Heart left ventricle (tissue), 13 donors: Measurements from ENCODE around the gene TMEM94.

Source experiments
- CTCF ChIP-seq, 12 donors: fragments of 200-600 bp; sonication (generic) in 4 of 12; IDR thresholded peaks; one replicate each; pipeline versions ENCODE4 v1.5.0 to v1.8.0; 2018 to 2022; ENCODE audit warnings: antibody characterized with exemption in 12 of 12, mild to moderate bottlenecking in 5 of 12
- POLR2A ChIP-seq, 2 donors: fragments of 450-650 bp; IDR thresholded peaks; one replicate each; pipeline ENCODE4 v1.6.1; 2017; ENCODE audit warnings: antibody characterized with exemption in 2 of 2, mild to moderate bottlenecking in 2 of 2, moderate library complexity in 2 of 2
- donor health status: ischemic (EF 13 %, LVEDD 7.1; RV severe dilation, severe dysfunction).
- donor health status: DM: no; HTN: yes; CAD: no.
- donor health status: DM: no; HTN: no; CAD: no.
- donor health status: ischemic (EF 25% LVEDD 6.9; RV normal size, moderate dysfunction).
- donor health status: ischemic (EF 25% LVEDD 5.7; RV mildly dilated, moderate dysfunction).
- donor health status: ischemic (EF 35%, LVEDD 5.7; RV mildly dilated, moderate dysfunction).
- donor health status: nonischemic (EF 11% LVEDD 7.7; RV severe dilation, severe dysfunction).
- donor health status: DM: yes; HTN: yes; CAD: no.
- donor health status: PGD.
- donor health status: ischemic (EF 29% LVEDD 5.4; RV normal size, mild dysfunction).
- donor health status: nonischemic (EF 23%, LVEDD 6.1; RV moderate dilation, normal function).

- no peak for TF ChIP-seq POLR2A (IDR thresholded peaks at IDR 0.05)
- TF ChIP-seq CTCF (IDR thresholded peaks at IDR 0.05), result no peak
These were observed 25.9 kb downstream of the TMEM94 start for GRCh38 chr17:75482098-75482942.
